Tibial nerve (tissue), 3 donors: Measurements from ENCODE around the gene ABHD10.

Experiments used
- CTCF ChIP-seq, 5 experiments: fragments of 200-600 bp in 3 of 5; fragments of 450-650 bp in 2 of 5; sonication (generic) in 3 of 5; IDR thresholded peaks; one replicate each; pipeline ENCODE4 v1.5.1; 2016 to 2019; ENCODE audit warnings: antibody characterized with exemption in 5 of 5, mild to moderate bottlenecking in 3 of 5, moderate library complexity in 2 of 5
- POLR2A ChIP-seq, 2 donors: fragments of 450-650 bp; IDR thresholded peaks; one replicate each; pipeline ENCODE4 v1.6.1; 2017; ENCODE audit warnings: antibody characterized with exemption in 2 of 2, mild to moderate bottlenecking in 2 of 2, moderate library complexity in 2 of 2

- TF ChIP-seq POLR2A (IDR thresholded peaks at IDR 0.05) (peak; percentile 91 to 97), CTCF (IDR thresholded peaks at IDR 0.05) (no peak)
Observed at GRCh38 chr3:111978583-111979433, at the start of gene ABHD10.
